SK-N-SH treated with all-trans-retinoic acid at 6 μM for 48 hours (cell line): Measurements from ENCODE around the gene NR2C2AP.

ENCODE experiments used
- ARNTL ChIP-seq: fragments of 450-650 bp; formaldehyde crosslinking; IDR thresholded peaks from 2 replicates; pipeline ENCODE4 v1.5.0; 2020; ENCODE audit warnings: low read depth, mild to moderate bottlenecking, moderate library complexity, borderline replicate concordance
- SNAI2 ChIP-seq: fragments of 250-450 bp; sonication (Bioruptor Pico); IDR thresholded peaks from 2 replicates; pipeline ENCODE4 v1.5.0; 2020; ENCODE audit warnings: mild to moderate bottlenecking, moderate library complexity
- TSHZ2 ChIP-seq: fragments of 250-450 bp; sonication (Bioruptor Pico); IDR thresholded peaks from 2 replicates; pipeline ENCODE4 v1.5.0; 2020; ENCODE audit warnings: mild to moderate bottlenecking, moderate library complexity
- ZC3H10 ChIP-seq: fragments of 250-450 bp; sonication (Bioruptor Pico); IDR thresholded peaks from 2 replicates; pipeline ENCODE4 v1.5.1; 2021; ENCODE audit warnings: mild to moderate bottlenecking, moderate library complexity
- ZFP30 ChIP-seq: fragments of 450-650 bp; formaldehyde crosslinking; IDR thresholded peaks from 2 replicates; pipeline ENCODE4 v1.5.0; 2022; ENCODE audit warnings: mild to moderate bottlenecking, moderate library complexity
- TF ChIP-seq, protein P1 (sequence below): fragments of 250-450 bp; sonication (Bioruptor Pico); IDR thresholded peaks from 2 replicates; pipeline ENCODE4 v1.8.0; 2020; ENCODE audit warnings: mild to moderate bottlenecking, moderate library complexity, borderline replicate concordance
- TF ChIP-seq, protein P2 (sequence below): fragments of 250-450 bp; sonication (Bioruptor Pico); IDR thresholded peaks from 2 replicates; pipeline ENCODE4 v1.5.1; 2020; ENCODE audit warnings: low read depth, mild to moderate bottlenecking, moderate library complexity

DNA sequence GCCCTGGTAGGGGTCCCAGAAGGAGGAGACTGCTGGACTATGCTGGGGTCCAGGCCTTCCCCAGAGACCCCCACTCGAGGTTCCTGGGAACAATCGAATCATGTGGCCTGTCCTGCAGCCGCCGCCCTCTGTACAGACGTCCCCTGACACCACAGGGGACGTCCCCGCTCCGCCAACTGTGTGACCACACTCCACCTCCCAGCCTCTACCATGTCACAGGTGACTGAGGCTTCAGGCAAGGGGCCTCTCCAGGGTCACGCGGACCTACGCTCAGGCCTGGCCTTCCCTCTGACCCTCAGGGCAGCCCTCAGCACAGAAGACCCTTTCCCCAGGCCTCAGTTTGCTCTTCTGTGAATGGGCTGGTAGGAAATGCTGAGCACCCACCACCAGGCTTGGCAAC, 51.8 kb downstream of the NR2C2AP start:
- TF ChIP-seq ZC3H10 (CRISPR knock-in tag) (no peak), TSHZ2 (CRISPR knock-in tag) (no peak), ARNTL (CRISPR knock-in tag) (no peak), ZFP30 (CRISPR knock-in tag) (no peak), SNAI2 (no peak)
- TF ChIP-seq, protein P1, sequence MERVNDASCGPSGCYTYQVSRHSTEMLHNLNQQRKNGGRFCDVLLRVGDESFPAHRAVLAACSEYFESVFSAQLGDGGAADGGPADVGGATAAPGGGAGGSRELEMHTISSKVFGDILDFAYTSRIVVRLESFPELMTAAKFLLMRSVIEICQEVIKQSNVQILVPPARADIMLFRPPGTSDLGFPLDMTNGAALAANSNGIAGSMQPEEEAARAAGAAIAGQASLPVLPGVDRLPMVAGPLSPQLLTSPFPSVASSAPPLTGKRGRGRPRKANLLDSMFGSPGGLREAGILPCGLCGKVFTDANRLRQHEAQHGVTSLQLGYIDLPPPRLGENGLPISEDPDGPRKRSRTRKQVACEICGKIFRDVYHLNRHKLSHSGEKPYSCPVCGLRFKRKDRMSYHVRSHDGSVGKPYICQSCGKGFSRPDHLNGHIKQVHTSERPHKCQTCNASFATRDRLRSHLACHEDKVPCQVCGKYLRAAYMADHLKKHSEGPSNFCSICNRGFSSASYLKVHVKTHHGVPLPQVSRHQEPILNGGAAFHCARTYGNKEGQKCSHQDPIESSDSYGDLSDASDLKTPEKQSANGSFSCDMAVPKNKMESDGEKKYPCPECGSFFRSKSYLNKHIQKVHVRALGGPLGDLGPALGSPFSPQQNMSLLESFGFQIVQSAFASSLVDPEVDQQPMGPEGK (CRISPR knock-in tag): no peak
- TF ChIP-seq, protein P2, sequence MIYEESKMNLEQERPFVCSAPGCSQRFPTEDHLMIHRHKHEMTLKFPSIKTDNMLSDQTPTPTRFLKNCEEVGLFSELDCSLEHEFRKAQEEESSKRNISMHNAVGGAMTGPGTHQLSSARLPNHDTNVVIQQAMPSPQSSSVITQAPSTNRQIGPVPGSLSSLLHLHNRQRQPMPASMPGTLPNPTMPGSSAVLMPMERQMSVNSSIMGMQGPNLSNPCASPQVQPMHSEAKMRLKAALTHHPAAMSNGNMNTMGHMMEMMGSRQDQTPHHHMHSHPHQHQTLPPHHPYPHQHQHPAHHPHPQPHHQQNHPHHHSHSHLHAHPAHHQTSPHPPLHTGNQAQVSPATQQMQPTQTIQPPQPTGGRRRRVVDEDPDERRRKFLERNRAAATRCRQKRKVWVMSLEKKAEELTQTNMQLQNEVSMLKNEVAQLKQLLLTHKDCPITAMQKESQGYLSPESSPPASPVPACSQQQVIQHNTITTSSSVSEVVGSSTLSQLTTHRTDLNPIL (CRISPR knock-in tag): no peak
